ENCODE data around the gene BAIAP3. TPM values are rescaled to one million over a fixed set of nuclear protein-coding genes. Genes with fewer than 3 reads are reported as not detected.
A peak's percentile ranks its signal among the peaks of the same experiment; 100 is the strongest.

BAIAP3 gene
- total RNA-seq, 1 experiment from 2014 or later = 6.8 TPM

GRCh38 chr16:1334739-1335138 lies 1.3 kb downstream of the BAIAP3 start:
- H3K9me3 ChIP-seq (ENCODE audit: control insufficient read depth, low read depth, low read length) = no peaks in the 10 kb centered on the region
- peak overlapping the region; percentile 27 for H3K4me2 ChIP-seq (ENCODE audit: insufficient read depth, insufficient read length, low read length)
- no peak overlapping the region for H3K9ac ChIP-seq (ENCODE audit: extremely low read depth, insufficient read length, low read length)
- no peak overlapping the region for H4K91ac ChIP-seq (ENCODE audit: insufficient read length, low read depth, low read length)
- no peaks in the 10 kb centered on the region for H3K79me1 ChIP-seq (ENCODE audit: insufficient read depth, low read depth, low read length, poor library complexity, severe bottlenecking)
- TF ChIP-seq CTCF (conservative IDR thresholded peaks at IDR 0.05) = no peak
- no peaks in the 10 kb centered on the region for H3K79me2 ChIP-seq (ENCODE audit: insufficient read depth, low read length)
- no peak overlapping the region for H2BK120ac ChIP-seq (ENCODE audit: low read depth, low read length, poor library complexity, severe bottlenecking)
- H2BK12ac ChIP-seq (ENCODE audit: insufficient read length, low read depth, low read length) = no peak overlapping the region
- H2BK5ac ChIP-seq (ENCODE audit: insufficient read length, low read length) = no peak overlapping the region
- Mint-ChIP-seq H3K27ac (no peak overlapping the region), H3K4me3 (peak overlapping the region in 1 of 2 experiments; percentile 72; a peak in 2 of 5 replicates), H3K36me3 (ENCODE audit: insufficient read depth in 1 of 3, low read depth in 3 of 3) (no peaks in the 10 kb centered on the region), H3K27me3 (ENCODE audit: low read depth) (peaks cover 48% of the 10 kb centered on the region), H3K9me3 (no peaks in the 10 kb centered on the region), H3K4me1 (peaks cover 12 to 18% of the 10 kb centered on the region in 2 experiments)
- no peak overlapping the region for H3K23ac ChIP-seq (ENCODE audit: insufficient read length, low read depth, low read length)
- H3K23me2 ChIP-seq (ENCODE audit: insufficient read length, low read depth, low read length, poor library complexity, severe bottlenecking) = peaks cover 20% of the 10 kb centered on the region
- H4K5ac ChIP-seq (ENCODE audit: insufficient read length, low read depth, low read length) = no peak overlapping the region
- no peaks in the 10 kb centered on the region for H4K20me1 ChIP-seq (ENCODE audit: control insufficient read depth, insufficient read depth, insufficient read length)
- H3K56ac ChIP-seq (ENCODE audit: insufficient read length, low read depth, low read length) = no peak overlapping the region
- no peak overlapping the region for H3K27ac ChIP-seq (ENCODE audit: insufficient read length, low read depth, low read length)
- H3K27me3 ChIP-seq (ENCODE audit: insufficient read depth, low read length) = peaks cover 16% of the 10 kb centered on the region; the same call in 1 of the 2 replicates
- H2BK15ac ChIP-seq (ENCODE audit: low read depth, low read length) = no peak overlapping the region
- H2BK20ac ChIP-seq (ENCODE audit: low read depth, low read length, poor library complexity, severe bottlenecking) = no peak overlapping the region
- no peaks in the 10 kb centered on the region for H3K4me1 ChIP-seq (ENCODE audit: insufficient read depth, low read length)
- no peak overlapping the region for H3K4ac ChIP-seq (ENCODE audit: low read depth, low read length)
- H2AFZ ChIP-seq (ENCODE audit: low read length) = no peak overlapping the region
- no peak for DNase-seq
- H3K18ac ChIP-seq (ENCODE audit: insufficient read length, low read depth, low read length) = no peak overlapping the region
- H4K8ac ChIP-seq (replicated peaks; ENCODE audit: insufficient read length, low read depth, low read length) = no peak overlapping the region
- no CpG with 5 or more reads among the region's 9 CpGs for WGBS (ENCODE audit: extremely low coverage, insufficient read length, low lambda C conversion rate)
- H3T11ph ChIP-seq (ENCODE audit: low read length) = no peak overlapping the region
- no peak overlapping the region; the same call in 1 of the 2 replicates for H3K14ac ChIP-seq (ENCODE audit: insufficient read depth, low read length)
- H2AK5ac ChIP-seq (ENCODE audit: insufficient read length, low read length) = no peak overlapping the region

Data from H9 (cell line).